GM06990 (cell line): Measurements from ENCODE around the gene CASZ1.

Experiments used
- DNase-seq: peaks from one replicate; pipeline ENCODE4 v3.0.0-alpha.2; 2011; ENCODE audit not compliant: insufficient read length; ENCODE audit errors: extremely low read depth
- H3K27me3 ChIP-seq: replicated peaks from 2 replicates; pipeline ENCODE4 v1.6.0; 2011; ENCODE audit warnings: low read length; ENCODE audit not compliant: control insufficient read depth, insufficient read depth
- H3K36me3 ChIP-seq: 2 replicates; pipeline ENCODE4 v1.5.1; 2011; ENCODE audit warnings: low read length; ENCODE audit not compliant: control insufficient read depth, insufficient read depth
- H3K4me3 ChIP-seq: replicated peaks from 2 replicates; pipeline ENCODE4 v1.5.1; 2011; ENCODE audit warnings: low read depth, mild to moderate bottlenecking, control low read depth, low read length
- TF ChIP-seq, protein P1 (sequence below): IDR thresholded peaks from 2 replicates; pipeline ENCODE4 v1.5.1; 2011; ENCODE audit warnings: low read length, control low read depth, mild to moderate bottlenecking, inconsistent platforms; ENCODE audit not compliant: insufficient read depth, poor library complexity, severe bottlenecking

The CASZ1 gene

DNA sequence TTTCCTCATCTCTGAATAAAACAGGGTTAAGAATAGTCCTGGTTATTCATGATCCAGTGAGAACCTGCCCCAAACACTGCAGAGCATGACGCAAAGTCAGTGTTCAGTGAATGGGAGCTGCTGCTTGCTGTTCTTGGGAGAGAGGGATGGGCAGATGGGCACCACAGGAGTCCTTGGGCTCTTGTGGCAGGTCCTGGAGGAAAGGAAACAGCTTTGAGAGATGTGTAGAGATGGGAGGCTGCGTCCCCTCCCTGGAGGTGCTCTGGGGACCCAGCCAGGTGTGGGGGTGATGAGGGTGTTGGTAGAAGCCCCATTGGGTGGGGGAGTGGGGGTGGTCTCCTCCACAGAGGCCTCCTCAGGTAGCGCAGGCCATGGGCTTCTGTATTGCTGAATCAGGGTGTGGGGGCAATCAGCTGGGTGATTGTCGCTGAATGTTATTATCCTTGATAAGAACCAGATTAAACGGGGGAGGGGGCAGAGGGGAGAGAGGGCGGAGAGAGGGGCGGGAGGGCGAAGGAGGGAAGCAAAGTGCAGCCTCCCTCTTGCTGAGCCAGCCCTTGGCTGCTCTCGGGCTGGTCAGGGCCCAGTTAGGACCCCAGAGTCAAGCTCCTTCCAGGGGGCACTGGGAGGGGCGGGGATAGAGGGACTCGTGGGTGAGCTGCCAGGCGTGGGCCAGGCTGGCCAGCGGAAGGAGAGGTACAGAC lies 22.9 kb upstream of the CASZ1 start:
- no peaks in the 10 kb centered on the region; the same call in 1 of the 2 replicates for H3K27me3 ChIP-seq
- no peaks in the 10 kb centered on the region for H3K36me3 ChIP-seq
- no peak for DNase-seq

DNA sequence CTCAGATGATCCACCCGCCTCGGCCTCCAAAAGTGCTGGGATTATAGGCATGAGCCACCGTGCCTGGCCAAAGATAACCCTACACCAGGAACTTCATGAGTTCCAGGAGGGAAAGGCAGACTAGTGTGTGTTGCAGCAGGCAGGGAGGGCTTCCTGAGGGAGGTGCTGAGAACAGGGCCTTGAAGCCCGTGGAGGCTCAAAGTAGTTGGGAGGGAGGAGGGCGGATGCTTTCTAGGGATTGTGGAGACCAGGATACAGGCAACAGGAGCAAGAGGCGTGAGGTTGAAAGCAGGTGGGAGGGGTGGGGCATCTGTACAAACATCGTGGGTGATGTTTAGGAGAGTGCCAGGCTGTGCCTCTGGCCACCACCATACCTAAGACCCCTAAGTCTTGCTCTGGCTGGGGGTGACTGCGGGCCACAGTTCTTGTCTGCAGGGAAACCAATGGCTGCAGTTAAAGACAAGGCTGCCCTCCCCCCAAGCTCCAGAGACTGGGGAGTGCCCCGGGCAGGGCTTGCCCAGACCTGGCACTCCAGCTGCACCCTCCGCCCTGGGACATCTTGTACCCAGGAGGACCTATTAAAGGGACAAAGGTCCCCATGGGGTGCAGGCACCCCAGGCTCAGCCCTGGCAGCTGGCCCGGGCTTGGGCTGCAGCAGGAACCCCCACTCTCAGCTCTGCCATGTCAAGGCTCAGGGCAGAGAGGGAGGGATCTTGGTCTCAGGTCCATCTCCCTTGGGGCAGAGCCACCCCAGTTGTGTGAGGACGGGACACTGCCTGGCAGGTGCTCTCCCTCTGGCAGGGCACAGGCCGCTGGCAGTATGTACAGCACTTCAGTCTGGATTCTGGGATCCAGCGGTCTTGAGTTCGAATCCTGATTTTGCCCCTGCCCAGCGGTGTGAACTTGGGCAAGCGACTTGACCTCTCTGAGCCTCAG lies 22.1 kb upstream of the CASZ1 start:
- Histone ChIP-seq H3K4me3 (no peak overlapping the region), H3K27me3 (peaks cover 2% of the 10 kb centered on the region), H3K36me3 (no peaks in the 10 kb centered on the region)
- TF ChIP-seq, protein P1, sequence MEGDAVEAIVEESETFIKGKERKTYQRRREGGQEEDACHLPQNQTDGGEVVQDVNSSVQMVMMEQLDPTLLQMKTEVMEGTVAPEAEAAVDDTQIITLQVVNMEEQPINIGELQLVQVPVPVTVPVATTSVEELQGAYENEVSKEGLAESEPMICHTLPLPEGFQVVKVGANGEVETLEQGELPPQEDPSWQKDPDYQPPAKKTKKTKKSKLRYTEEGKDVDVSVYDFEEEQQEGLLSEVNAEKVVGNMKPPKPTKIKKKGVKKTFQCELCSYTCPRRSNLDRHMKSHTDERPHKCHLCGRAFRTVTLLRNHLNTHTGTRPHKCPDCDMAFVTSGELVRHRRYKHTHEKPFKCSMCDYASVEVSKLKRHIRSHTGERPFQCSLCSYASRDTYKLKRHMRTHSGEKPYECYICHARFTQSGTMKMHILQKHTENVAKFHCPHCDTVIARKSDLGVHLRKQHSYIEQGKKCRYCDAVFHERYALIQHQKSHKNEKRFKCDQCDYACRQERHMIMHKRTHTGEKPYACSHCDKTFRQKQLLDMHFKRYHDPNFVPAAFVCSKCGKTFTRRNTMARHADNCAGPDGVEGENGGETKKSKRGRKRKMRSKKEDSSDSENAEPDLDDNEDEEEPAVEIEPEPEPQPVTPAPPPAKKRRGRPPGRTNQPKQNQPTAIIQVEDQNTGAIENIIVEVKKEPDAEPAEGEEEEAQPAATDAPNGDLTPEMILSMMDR, result no peak
- no peak for DNase-seq

More for the DNA sequence above, 22.9 kb upstream of the CASZ1 start:
- TF ChIP-seq, protein P1, result no peak
- no peak overlapping the region for H3K4me3 ChIP-seq

DNA sequence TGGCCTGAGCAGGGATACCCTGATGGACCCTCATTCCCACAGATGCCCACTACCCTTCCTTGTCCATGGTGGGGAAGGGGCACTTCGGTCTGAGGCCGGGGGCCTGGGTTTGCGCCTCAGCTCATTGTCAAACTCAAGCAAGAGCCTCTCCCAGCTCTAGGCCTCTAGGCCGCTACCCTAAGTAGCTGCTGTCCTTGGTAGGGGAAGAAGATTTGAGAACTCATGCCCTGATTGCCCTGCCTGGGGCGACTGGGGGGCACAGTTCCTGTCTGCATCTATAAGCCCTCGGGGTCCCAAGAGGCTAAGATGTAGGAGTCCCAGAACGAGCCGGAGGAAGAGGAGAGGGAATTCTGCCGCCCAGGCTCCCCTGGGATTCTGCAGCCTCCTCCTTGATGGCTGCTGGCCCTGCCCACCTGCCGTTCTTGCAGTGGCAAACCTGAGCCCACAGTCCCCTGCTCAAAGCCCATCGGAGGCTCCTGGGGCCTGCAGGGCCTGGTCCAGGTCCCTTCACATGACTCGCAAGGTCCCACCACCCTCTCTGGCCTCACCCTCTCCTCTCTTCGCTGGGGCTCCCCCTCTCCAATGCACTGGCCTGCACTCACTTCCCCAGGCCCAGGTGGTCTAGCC lies 20.4 kb upstream of the CASZ1 start:
- Histone ChIP-seq H3K4me3 (no peak overlapping the region), H3K36me3 (no peaks in the 10 kb centered on the region), H3K27me3 (peaks cover 4% of the 10 kb centered on the region)
- no peak for DNase-seq
- TF ChIP-seq, protein P1, result no peak

DNA sequence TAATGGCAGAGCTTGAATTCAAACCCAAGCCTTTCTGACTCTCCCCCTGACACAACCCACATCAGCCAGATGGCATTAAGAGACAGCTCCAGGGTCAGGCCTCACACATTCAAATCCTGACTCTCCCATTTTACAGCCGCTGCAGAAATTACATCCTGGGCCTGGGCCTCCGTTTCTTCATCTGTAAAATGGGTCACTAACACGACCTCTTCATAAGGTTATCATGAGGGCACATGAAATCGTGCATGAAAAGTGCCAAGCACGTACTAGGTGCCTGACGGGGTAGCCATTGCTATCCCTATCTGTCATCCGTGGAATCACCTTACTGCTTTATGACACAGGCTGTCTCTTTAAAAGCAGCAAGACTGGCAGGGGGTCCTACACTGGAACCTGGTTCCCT lies 19.8 kb upstream of the CASZ1 start:
- DNase-seq, result no peak
- H3K27me3 ChIP-seq, result peaks cover 4% of the 10 kb centered on the region
- H3K4me3 ChIP-seq, result no peak overlapping the region
- H3K36me3 ChIP-seq, result no peaks in the 10 kb centered on the region
- TF ChIP-seq, protein P1, result no peak

DNA sequence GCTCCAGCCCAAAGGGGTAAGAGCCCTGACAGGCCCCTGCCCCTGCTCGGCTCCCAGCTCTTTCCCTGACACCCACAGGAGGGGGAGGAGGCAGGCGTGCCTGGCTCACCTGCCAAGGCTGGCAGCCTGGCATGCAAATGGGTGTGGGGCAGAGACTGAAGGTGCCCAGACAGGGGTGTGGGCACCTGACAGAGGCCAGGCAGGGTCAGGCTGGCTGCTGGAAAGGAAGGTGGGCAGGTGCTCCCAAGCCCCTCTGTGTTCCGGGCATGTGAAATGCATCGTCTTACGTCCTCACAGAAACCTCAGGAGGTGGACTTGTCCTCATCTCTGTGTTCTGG lies 19.4 kb upstream of the CASZ1 start:
- no peak for DNase-seq
- H3K27me3 ChIP-seq, result peaks cover 4% of the 10 kb centered on the region
- TF ChIP-seq, protein P1, result no peak
- no peaks in the 10 kb centered on the region for H3K36me3 ChIP-seq
- H3K4me3 ChIP-seq, result no peak overlapping the region
